Ectodermal cell (in vitro differentiated cells): Measurements from ENCODE around the gene ELOA.
"Not testable (repeated sequence)": the region's sequence is repeated elsewhere in the genome, so short reads cannot be mapped to it uniquely, and the experiment has no call there.

Experiments
- H3K27ac ChIP-seq: 2 replicates; pipeline ENCODE4 v1.7.0; 2013; ENCODE audit warnings: mild to moderate bottlenecking, low read depth, low read length; ENCODE audit not compliant: insufficient read depth, poor library complexity, severe bottlenecking
- H3K27me3 ChIP-seq: 2 replicates; pipeline ENCODE4 v1.7.0; 2013; ENCODE audit warnings: mild to moderate bottlenecking, low read length; ENCODE audit not compliant: insufficient read depth, control insufficient read depth, poor library complexity, severe bottlenecking
- H3K36me3 ChIP-seq: one replicate; pipeline ENCODE4 v1.7.0; 2013; ENCODE audit warnings: low read length; ENCODE audit not compliant: control insufficient read depth, insufficient read depth
- H3K4me1 ChIP-seq: one replicate; pipeline ENCODE4 v1.7.0; 2013; ENCODE audit warnings: low read length; ENCODE audit not compliant: control insufficient read depth, insufficient read depth
- H3K4me3 ChIP-seq: 2 replicates; pipeline ENCODE4 v1.7.0; 2013; ENCODE audit warnings: low read depth, low read length, control low read depth; ENCODE audit not compliant: insufficient read depth
- H3K9me3 ChIP-seq: 2 replicates; pipeline ENCODE4 v1.7.0; 2013; ENCODE audit warnings: mild to moderate bottlenecking, low read length, moderate library complexity; ENCODE audit not compliant: control insufficient read depth
- WGBS, 2 experiments: methylation state at CpG; one replicate each; pipeline ENCODE4 v1.1.7; 2013; ENCODE audit warnings: missing lambda C conversion rate in 2 of 2; 5-methylcytosine and 5-hydroxymethylcytosine counted together

Gene ELOA

DNA sequence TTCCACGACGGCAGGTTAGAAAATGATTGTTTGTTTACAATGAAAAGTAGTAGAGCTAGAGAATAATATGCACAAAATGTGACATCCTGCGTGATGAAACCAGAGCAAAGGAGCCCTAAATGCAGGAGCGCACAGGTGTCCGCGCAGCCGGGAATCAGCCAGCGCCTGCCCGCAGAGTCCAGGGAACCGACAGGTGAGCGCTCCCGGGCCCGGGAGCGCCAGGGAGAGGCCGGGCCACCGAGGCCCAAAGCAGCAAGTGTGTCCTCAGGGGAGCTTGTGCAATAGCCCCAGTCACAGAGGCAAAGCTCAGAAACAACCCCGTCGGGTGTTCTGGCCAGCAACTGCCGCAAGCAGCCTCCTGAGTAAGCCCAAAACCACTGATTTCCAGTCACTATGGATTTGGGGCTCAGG lies 58.1 kb downstream of the ELOA start:
- H3K4me3 ChIP-seq, result peak overlapping the region; percentile 83
- no peaks in the 10 kb centered on the region for H3K36me3 ChIP-seq
- WGBS, 2 experiments, result 23 to 27% methylated on average over 19 of the region's 19 CpGs
- H3K9me3 ChIP-seq, result no peaks in the 10 kb centered on the region
- no peak overlapping the region for H3K27ac ChIP-seq
- H3K27me3 ChIP-seq, result peaks cover 14% of the 10 kb centered on the region
- peaks cover 15% of the 10 kb centered on the region for H3K4me1 ChIP-seq

DNA sequence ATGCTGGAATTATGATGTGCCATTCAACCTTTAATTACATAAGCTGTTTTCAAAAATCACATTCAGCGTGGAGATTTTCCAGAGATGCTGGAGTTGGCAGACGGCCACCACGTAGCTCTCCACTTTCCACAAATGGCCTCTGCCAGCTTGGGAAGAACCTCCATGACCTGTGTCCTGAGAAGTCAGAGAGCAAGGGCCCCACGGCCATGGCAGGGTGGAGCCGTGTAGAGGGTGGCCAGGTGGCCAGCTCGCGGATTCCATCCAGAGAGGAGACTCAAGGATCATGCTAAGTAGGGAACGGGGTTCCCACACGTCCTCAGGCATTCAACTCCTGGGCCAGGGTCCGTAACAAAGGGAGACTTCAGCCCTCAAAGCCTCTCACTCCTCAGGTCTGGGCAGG lies 58.6 kb downstream of the ELOA start:
- H3K4me1 ChIP-seq, result peaks cover 15% of the 10 kb centered on the region
- peaks cover 2% of the 10 kb centered on the region for H3K36me3 ChIP-seq
- WGBS, 2 experiments, result 75 to 76% methylated on average over 10 of the region's 10 CpGs
- no peak overlapping the region for H3K27ac ChIP-seq
- H3K4me3 ChIP-seq, result no peak overlapping the region
- H3K9me3 ChIP-seq, result no peaks in the 10 kb centered on the region
- H3K27me3 ChIP-seq, result peaks cover 14% of the 10 kb centered on the region

DNA sequence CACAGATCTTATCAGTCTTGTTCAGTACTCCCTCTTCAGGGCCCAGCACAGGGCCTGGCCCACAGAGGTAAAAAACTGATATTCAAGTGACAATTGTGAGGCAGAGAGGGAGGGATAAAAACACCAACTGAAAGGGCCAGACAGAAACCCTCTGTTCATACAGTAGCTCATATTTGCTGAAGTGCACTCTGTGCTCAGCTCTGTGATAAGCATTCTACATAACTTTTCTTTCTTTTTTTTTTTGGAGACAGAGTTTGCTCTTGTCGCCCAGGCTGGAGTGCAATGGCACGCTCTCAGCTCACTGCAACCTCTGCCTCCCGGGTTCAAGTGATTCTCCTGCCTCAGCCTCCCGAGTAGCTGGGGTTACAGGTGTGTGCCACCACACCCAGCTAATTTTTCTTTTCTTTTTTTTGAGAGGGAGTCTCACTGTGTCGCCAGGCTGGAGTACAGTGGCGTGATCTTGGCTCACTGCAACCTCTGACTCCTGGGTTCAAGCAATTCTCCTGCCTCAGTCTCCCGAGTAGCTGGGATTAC lies 59.6 kb downstream of the ELOA start:
- H3K4me3 ChIP-seq, H3K9me3 ChIP-seq, H3K27ac ChIP-seq, H3K36me3 ChIP-seq: not testable (repeated sequence)
- WGBS, 2 experiments, result 88 to 95% methylated on average over 7 of the region's 7 CpGs
- H3K4me1 ChIP-seq, result peaks cover 15% of the 10 kb centered on the region
- H3K27me3 ChIP-seq, result peaks cover 14% of the 10 kb centered on the region

DNA sequence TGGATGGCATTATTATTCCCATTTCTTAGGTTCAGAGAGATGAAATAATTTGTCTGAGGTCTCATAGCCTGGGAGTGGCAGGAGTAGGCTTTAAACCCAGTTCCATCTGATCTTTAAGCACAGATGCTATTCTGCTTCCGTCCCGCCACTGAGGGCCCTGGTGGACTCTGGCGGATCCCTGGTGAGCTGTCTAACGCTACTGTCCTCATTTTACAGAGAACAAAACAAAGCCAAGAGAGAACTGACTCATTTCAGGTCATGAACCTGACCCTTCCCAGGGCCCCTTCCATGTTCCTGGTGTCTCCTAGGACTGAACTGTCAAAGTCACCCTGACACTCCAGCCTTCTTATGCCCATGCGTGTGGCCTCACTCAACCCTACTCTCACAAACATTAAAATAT lies 60.4 kb downstream of the ELOA start:
- Histone ChIP-seq H3K9me3 (no peaks in the 10 kb centered on the region), H3K27me3 (peaks cover 14% of the 10 kb centered on the region), H3K36me3 (peaks cover 2% of the 10 kb centered on the region), H3K4me1 (peaks cover 15% of the 10 kb centered on the region), H3K27ac (no peak overlapping the region), H3K4me3 (no peak overlapping the region)
- 92 to 93% methylated on average over 5 of the region's 5 CpGs for WGBS, 2 experiments

DNA sequence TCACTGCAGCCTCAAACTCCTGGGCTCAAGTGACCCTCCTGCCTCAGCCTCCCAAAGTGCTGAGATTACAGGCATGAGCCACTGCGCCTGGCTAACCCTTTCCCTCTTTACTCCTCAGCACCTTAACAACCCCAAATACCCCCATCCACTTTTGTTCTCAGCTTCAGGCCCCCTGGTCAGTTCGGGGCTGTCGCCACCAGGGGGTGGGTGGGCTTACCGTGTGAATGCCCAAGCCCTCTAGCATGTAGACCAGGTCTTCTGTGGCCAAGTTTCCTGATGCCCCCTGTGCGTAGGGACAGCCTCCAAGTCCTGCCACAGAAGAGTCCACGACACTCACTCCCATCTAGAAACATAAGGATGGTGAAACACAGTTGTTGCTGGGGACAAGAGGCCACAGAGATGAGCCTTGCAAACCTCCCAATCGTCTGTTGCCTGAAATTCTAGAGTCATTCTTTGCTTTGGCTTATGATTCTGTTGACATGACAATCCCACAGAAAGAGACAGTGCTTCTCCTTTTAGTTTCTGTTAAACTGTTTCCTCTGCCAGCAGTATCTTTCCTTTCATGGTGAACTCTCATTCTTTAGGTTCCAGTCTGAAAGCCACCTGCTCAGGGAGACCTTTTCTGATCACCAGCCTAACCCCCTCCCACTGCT lies 61.0 kb downstream of the ELOA start:
- H3K36me3 ChIP-seq, result peaks cover 2% of the 10 kb centered on the region
- H3K9me3 ChIP-seq, result no peaks in the 10 kb centered on the region
- peaks cover 11% of the 10 kb centered on the region for H3K4me1 ChIP-seq
- no peak overlapping the region for H3K27ac ChIP-seq
- 87 to 88% methylated on average over 7 of the region's 7 CpGs for WGBS, 2 experiments
- no peak overlapping the region for H3K4me3 ChIP-seq
- H3K27me3 ChIP-seq, result peaks cover 14% of the 10 kb centered on the region

DNA sequence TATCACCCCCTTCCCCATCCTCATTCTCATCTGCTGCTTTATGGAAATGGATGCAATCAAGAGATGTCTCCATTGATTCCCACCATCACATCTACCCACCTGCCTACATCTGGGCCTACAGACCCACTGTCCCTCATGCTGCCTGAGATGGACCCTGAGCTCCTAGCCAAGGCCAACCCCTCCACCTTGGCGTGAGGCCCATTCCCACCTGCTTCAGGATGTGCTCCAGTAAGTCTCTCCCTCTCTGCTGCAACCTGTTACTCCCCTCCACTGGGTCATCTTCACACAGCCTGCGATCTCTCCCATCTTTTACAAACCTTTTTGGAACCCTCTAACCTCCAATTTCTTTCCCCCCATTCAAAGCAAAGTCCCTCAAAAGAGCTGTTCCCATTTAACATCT lies 61.8 kb downstream of the ELOA start:
- no peaks in the 10 kb centered on the region for H3K9me3 ChIP-seq
- H3K27ac ChIP-seq, result no peak overlapping the region
- no peak overlapping the region for H3K4me3 ChIP-seq
- H3K36me3 ChIP-seq, result peaks cover 2% of the 10 kb centered on the region
- H3K27me3 ChIP-seq, result peaks cover 14% of the 10 kb centered on the region
- WGBS, 2 experiments, result 87 to 88% methylated on average over 2 of the region's 2 CpGs
- H3K4me1 ChIP-seq, result peaks cover 7% of the 10 kb centered on the region

DNA sequence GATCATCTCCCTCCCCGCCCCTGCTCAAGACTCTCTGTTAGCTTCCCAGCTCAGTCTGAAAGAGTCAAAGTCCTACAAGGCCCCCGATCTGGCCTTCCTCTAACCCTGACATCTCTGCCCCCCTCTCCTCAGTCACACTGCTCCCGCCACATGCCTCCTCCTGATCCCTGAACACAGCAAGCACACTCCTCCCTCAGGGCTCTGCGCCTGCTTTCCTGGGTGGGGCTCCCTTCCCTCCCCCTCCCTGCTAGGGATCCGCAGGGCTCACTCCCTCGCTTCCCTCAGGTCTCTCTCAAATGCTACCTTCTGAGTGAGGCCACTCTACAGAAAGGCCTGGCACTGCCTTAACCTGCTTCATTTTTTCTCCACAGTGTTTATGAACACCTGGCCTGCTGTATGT lies 63.0 kb downstream of the ELOA start:
- Histone ChIP-seq H3K4me3 (no peak overlapping the region), H3K9me3 (no peaks in the 10 kb centered on the region), H3K4me1 (peaks cover 5% of the 10 kb centered on the region), H3K36me3 (peaks cover 2% of the 10 kb centered on the region), H3K27me3 (peaks cover 9% of the 10 kb centered on the region), H3K27ac (no peak overlapping the region)
- 73 to 78% methylated on average over 6 of the region's 6 CpGs for WGBS, 2 experiments

DNA sequence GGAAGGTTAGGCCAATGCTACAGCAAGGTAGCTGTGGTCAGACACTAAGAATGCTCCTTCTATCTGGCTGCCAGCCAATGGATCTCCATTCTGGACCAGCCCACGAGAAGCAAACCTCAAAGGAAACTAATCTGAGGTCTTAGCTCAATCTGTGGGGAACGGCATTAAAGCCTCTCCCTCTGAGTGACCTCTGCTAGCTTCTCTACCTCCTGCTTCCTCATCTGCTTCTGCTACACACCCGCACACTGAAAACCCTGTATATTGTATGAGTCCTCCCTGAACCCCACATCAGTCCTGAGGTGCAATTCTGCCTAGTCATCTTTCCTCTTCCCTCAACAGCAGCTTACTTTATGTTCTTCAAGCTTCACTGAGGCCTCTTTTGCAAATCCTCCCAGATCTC lies 64.2 kb downstream of the ELOA start:
- Histone ChIP-seq H3K27me3 (no peaks in the 10 kb centered on the region), H3K4me3 (no peak overlapping the region), H3K4me1 (no peaks in the 10 kb centered on the region), H3K9me3 (no peaks in the 10 kb centered on the region), H3K36me3 (peaks cover 2% of the 10 kb centered on the region), H3K27ac (no peak overlapping the region)
- WGBS, 2 experiments, result 90 to 95% methylated on average over 3 of the region's 3 CpGs

DNA sequence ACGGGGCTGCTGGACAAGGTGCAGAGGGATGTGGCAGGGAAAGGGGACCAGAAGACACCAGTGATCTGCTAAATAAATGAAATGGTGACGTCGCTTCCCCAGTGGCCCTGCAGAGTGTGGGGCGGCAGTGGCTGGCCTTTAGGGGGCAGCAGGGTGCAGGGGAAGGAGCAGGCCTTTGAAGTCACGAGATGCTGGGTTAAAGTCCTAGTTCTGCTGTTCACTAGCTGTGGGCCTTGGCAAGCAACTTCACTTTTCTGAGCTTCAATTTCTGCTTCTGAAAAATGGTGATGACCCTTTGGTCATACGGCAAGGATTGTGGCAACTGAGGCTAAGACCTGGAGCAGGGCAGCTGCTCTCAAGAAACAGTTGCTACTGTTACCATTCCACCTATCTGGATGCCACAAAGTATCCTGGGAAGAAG lies 66.5 kb downstream of the ELOA start:
- H3K27me3 ChIP-seq, result no peaks in the 10 kb centered on the region
- H3K4me3 ChIP-seq, result no peak overlapping the region
- H3K4me1 ChIP-seq, result no peaks in the 10 kb centered on the region
- no peak overlapping the region for H3K27ac ChIP-seq
- no peaks in the 10 kb centered on the region for H3K9me3 ChIP-seq
- H3K36me3 ChIP-seq, result peaks cover 10% of the 10 kb centered on the region
- 31% methylated on average over 6 of the region's 6 CpGs for WGBS, 2 experiments

DNA sequence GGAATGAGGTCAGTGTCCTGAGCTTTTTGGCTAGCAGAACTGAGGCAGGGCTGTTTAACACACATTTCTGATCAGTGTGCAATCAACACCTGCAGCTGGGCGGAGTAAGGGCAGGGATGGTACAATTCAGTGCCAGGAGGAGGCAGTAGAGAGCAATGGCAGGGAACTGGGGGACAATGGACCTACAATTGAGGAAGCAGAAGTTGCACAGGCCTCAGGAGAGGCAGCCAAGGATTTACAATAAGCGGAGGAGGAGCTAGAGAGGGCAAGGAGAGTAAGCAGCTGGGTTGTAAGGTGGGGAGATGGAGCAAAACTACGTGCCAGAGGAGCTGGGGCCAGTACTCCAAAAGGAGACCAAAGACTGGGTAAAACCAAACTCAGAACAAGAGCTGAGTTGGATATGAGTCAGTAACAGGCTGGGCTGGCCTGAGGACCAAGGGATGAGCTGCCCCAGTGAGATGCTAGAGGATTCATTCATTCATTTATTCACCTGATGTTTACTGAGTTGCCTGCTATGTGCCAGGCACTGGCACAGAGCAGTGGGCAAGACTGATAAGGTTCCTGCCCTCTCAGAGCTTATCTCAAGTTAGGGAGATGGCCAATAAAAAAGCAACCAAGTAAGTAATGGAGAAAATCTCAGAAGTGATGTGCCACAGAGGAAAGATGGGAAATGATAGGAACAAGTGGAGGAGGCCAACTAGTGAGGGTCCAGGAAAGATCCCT lies 67.7 kb downstream of the ELOA start:
- Histone ChIP-seq H3K4me1 (no peaks in the 10 kb centered on the region), H3K4me3 (no peak overlapping the region), H3K27me3 (no peaks in the 10 kb centered on the region), H3K36me3 (peaks cover 10% of the 10 kb centered on the region), H3K9me3 (no peaks in the 10 kb centered on the region), H3K27ac (no peak overlapping the region)
- WGBS, 2 experiments, result 63 to 70% methylated on average over 3 of the region's 3 CpGs
